WTC11 (cell line): ENCODE measurements around the gene LIN28A. TPM values are rescaled to one million over a fixed set of nuclear protein-coding genes. Genes with fewer than 3 reads are reported as not detected.

ENCODE experiments used
- ATAC-seq: fragments of 200-7000 bp; cut with Tn5 transposase; 2 replicates; pipeline ENCODE4 v1.10.0; 2021; ENCODE audit warnings: mild to moderate bottlenecking, moderate library complexity
- CTCF ChIA-PET: fragments of 300-600 bp; sonication (Branson Sonifier 250); formaldehyde crosslinking; loops from one replicate; lab custom pipeline; 2021; ENCODE audit warnings: antibody characterized with exemption; lab: Charles Lee
- POLR2A ChIA-PET: fragments of 350-600 bp; sonication (Branson Sonifier 250); formaldehyde crosslinking; loops from one replicate; lab custom pipeline; 2021; ENCODE audit warnings: antibody characterized with exemption; lab: Charles Lee
- DNase-seq: peaks from one replicate; pipeline ENCODE4 v3.0.0; 2021; ENCODE audit warnings: low spot score
- H3K27ac Mint-ChIP-seq: 2 replicates; pipeline ENCODE4 v1.8.0; 2021; ENCODE audit warnings: mixed read lengths
- H3K27me3 Mint-ChIP-seq: 2 replicates; pipeline ENCODE4 v1.8.0; 2021; ENCODE audit warnings: low read depth, mild to moderate bottlenecking, moderate library complexity, mixed read lengths
- H3K36me3 Mint-ChIP-seq: 2 replicates; pipeline ENCODE4 v1.8.0; 2021; ENCODE audit warnings: mixed read lengths
- H3K4me1 Mint-ChIP-seq: 2 replicates; pipeline ENCODE4 v1.8.0; 2022; ENCODE audit warnings: mixed read lengths
- H3K4me3 Mint-ChIP-seq: 2 replicates; pipeline ENCODE4 v1.8.0; 2021; ENCODE audit warnings: mild to moderate bottlenecking, moderate library complexity, mixed read lengths
- H3K9me3 Mint-ChIP-seq: 2 replicates; pipeline ENCODE4 v1.8.0; 2021; ENCODE audit warnings: mixed read lengths
- AR ChIP-seq: fragments of 250-450 bp; sonication (Bioruptor Pico); IDR thresholded peaks from 2 replicates; pipeline ENCODE4 v1.9.0; 2021; ENCODE audit warnings: mild to moderate bottlenecking
- CDX4 ChIP-seq: fragments of 250-450 bp; sonication (Bioruptor Pico); IDR thresholded peaks from 2 replicates; pipeline ENCODE4 v1.9.0; 2021; ENCODE audit warnings: moderate library complexity, mild to moderate bottlenecking, inconsistent platforms, borderline replicate concordance
- CREB1 ChIP-seq: sonication (generic); formaldehyde crosslinking; IDR thresholded peaks from 2 replicates; pipeline ENCODE4 v1.8.0; 2023; ENCODE audit warnings: mild to moderate bottlenecking, missing genetic modification reagents
- E2F4 ChIP-seq: sonication (generic); formaldehyde crosslinking; IDR thresholded peaks from 2 replicates; pipeline ENCODE4 v1.8.1; 2022; ENCODE audit warnings: low read depth, mild to moderate bottlenecking, moderate library complexity, missing genetic modification reagents, borderline replicate concordance
- E2F5 ChIP-seq: sonication (generic); formaldehyde crosslinking; IDR thresholded peaks from 2 replicates; pipeline ENCODE4 v1.8.1; 2022; ENCODE audit warnings: mild to moderate bottlenecking, moderate library complexity, missing genetic modification reagents
- ERG ChIP-seq: fragments of 250-450 bp; sonication (Bioruptor Pico); IDR thresholded peaks from 2 replicates; pipeline ENCODE4 v1.8.0; 2021; ENCODE audit warnings: mild to moderate bottlenecking
- FOXP1 ChIP-seq: sonication (generic); formaldehyde crosslinking; IDR thresholded peaks from 2 replicates; pipeline ENCODE4 v1.8.0; 2022; ENCODE audit warnings: missing genetic modification reagents, mild to moderate bottlenecking, moderate library complexity, borderline replicate concordance
- MAX ChIP-seq: sonication (generic); formaldehyde crosslinking; IDR thresholded peaks from 2 replicates; pipeline ENCODE4 v1.8.0; 2022; ENCODE audit warnings: mild to moderate bottlenecking, missing genetic modification reagents
- MXD4 ChIP-seq: fragments of 250-450 bp; sonication (Bioruptor Pico); IDR thresholded peaks from 2 replicates; pipeline ENCODE4 v1.8.0; 2021; ENCODE audit warnings: mild to moderate bottlenecking, moderate library complexity, borderline replicate concordance
- MYBL2 ChIP-seq: sonication (generic); formaldehyde crosslinking; IDR thresholded peaks from 2 replicates; pipeline ENCODE4 v1.8.1; 2023; ENCODE audit warnings: mild to moderate bottlenecking, moderate library complexity, missing genetic modification reagents
- NFATC4 ChIP-seq: fragments of 250-450 bp; sonication (Bioruptor Pico); IDR thresholded peaks from 2 replicates; pipeline ENCODE4 v1.9.0; 2021; ENCODE audit warnings: mild to moderate bottlenecking
- NFE2L1 ChIP-seq: sonication (generic); formaldehyde crosslinking; IDR thresholded peaks from 2 replicates; pipeline ENCODE4 v1.8.1; 2023; ENCODE audit warnings: missing genetic modification reagents
- NFYB ChIP-seq: sonication (generic); formaldehyde crosslinking; conservative IDR thresholded peaks from 2 replicates; pipeline ENCODE4 v1.8.0; 2022; ENCODE audit warnings: low read depth, missing genetic modification reagents
- SP1 ChIP-seq: sonication (generic); formaldehyde crosslinking; conservative IDR thresholded peaks from 2 replicates; pipeline ENCODE4 v1.8.1; 2022; ENCODE audit warnings: missing genetic modification reagents
- TP53 ChIP-seq: sonication (generic); formaldehyde crosslinking; IDR thresholded peaks from 2 replicates; pipeline ENCODE4 v1.8.1; 2023; ENCODE audit warnings: mild to moderate bottlenecking, missing genetic modification reagents
- ZMAT4 ChIP-seq: fragments of 250-450 bp; sonication (Bioruptor Pico); IDR thresholded peaks from 2 replicates; pipeline ENCODE4 v1.9.0; 2021; ENCODE audit warnings: mild to moderate bottlenecking
- ZNF671 ChIP-seq: fragments of 250-450 bp; sonication (Bioruptor Pico); IDR thresholded peaks from 2 replicates; pipeline ENCODE4 v1.8.0; 2021; ENCODE audit warnings: mild to moderate bottlenecking
- total RNA-seq: library from RNA; stranded (reverse); gene quantifications from 3 replicates; pipeline ENCODE4 v1.2.3, GENCODE V29; 2021
- TF ChIP-seq, protein P1 (sequence below): sonication (generic); formaldehyde crosslinking; IDR thresholded peaks from 2 replicates; pipeline ENCODE4 v1.8.0; 2022; ENCODE audit warnings: mild to moderate bottlenecking, missing genetic modification reagents
- TF ChIP-seq, protein P2 (sequence below): sonication (generic); formaldehyde crosslinking; IDR thresholded peaks from 2 replicates; pipeline ENCODE4 v1.8.0; 2023; ENCODE audit warnings: missing genetic modification reagents, mild to moderate bottlenecking, borderline replicate concordance
- TF ChIP-seq, protein P3 (sequence below): fragments of 250-450 bp; sonication (Bioruptor Pico); IDR thresholded peaks from 2 replicates; pipeline ENCODE4 v2.1.2; 2022; ENCODE audit warnings: mild to moderate bottlenecking, moderate library complexity

LIN28A gene
- total RNA-seq, 1 experiment from 2014 or later = 1,251 TPM

DNA sequence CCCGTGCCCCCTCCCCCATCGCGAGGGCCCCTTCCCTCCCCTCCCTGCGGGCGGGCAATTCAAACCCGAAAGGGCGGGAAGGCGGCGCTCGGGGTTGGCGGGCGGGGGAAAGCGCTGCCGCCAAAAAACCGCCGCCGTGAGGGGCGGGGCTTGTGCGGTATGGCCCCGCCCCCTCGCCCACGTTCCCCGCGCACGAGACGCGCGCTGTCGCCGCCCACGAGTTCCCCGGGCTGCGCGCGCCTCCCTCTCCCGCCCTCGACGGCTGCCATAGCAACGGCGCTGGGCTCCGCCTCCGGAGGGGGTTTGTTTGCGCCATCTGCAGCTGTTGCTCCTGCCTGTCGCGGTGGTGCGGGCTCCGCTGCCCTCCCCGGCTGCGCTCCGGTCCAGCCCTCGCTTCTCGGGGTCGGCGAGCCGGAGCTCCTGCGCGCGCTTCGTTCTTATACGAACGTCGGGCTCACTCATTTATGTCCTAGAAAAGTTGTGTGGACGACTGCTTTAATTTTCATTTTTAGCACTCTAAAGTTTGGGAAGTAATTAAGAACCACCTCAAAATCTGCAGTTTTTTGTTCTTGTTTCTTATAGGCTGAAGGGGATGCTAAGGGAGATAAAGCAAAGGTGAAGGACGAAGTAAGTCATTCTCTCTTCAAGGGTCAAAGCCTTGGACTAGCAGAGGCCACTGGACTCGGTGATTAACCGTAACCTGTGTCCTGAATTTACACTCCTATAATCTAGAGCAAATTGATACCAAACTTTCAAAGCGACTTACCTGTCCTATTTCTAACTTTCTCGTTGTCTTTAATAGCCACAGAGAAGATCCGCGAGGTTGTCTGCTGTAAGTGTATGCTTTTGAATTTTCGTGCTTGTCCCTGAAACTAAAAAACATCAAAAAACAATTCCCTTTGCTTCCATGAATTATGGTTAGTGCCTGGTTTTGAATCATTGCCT lies 62.6 kb downstream of the LIN28A start:
- ATAC-seq (peak; percentile 59), DNase-seq (peak; percentile 96)
- Mint-ChIP-seq H3K9me3 (no peaks in the 10 kb centered on the region), H3K27ac (peak overlapping the region; percentile 86), H3K36me3 (peaks cover 55% of the 10 kb centered on the region), H3K4me1 (peaks cover 31% of the 10 kb centered on the region), H3K27me3 (no peaks in the 10 kb centered on the region; the same call in 1 of the 2 replicates), H3K4me3 (peak overlapping the region; percentile 89)
- POLR2A ChIA-PET = interaction anchor here (0.6 to 3.8 kb wide), 4 partner anchors 28 to 193 kb away, joined by 3 to 22 read pairs (median 11); partner anchors contain the start of genes LIN28A and SH3BGRL3
- CTCF ChIA-PET = interaction anchor here (1.0 to 3.8 kb wide), 4 partner anchors 9 to 56 kb away, joined by 3 to 33 read pairs (median 12); partner anchors contain the start of gene RPS6KA1
- TF ChIP-seq ZNF671 (CRISPR knock-in tag) (0 out of 2 replicates have a peak, but pooled peaks have one; percentile 44), ERG (CRISPR knock-in tag) (no peak), CDX4 (no peak), AR (CRISPR knock-in tag) (no peak), MAX (CRISPR knock-in tag) (peak; percentile 77), FOXP1 (CRISPR knock-in tag) (no peak), ZMAT4 (CRISPR knock-in tag) (no peak), MXD4 (no peak), CREB1 (CRISPR knock-in tag) (no peak), NFYB (CRISPR knock-in tag) (no peak), NFE2L1 (no peak), E2F5 (CRISPR knock-in tag) (peak; percentile 95), TP53 (CRISPR knock-in tag) (no peak), NFATC4 (CRISPR knock-in tag) (peak; percentile 18; the same call in 1 of the 2 replicates), SP1 (CRISPR knock-in tag) (peak; percentile 81), MYBL2 (CRISPR knock-in tag) (peak; percentile 54; the same call in 1 of the 2 replicates), E2F4 (CRISPR knock-in tag) (peak; percentile 56; the same call in 1 of the 2 replicates)
- TF ChIP-seq, protein P1, sequence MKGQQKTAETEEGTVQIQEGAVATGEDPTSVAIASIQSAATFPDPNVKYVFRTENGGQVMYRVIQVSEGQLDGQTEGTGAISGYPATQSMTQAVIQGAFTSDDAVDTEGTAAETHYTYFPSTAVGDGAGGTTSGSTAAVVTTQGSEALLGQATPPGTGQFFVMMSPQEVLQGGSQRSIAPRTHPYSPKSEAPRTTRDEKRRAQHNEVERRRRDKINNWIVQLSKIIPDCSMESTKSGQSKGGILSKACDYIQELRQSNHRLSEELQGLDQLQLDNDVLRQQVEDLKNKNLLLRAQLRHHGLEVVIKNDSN (CRISPR knock-in tag) = peak; percentile 39; the same call in 1 of the 2 replicates
- TF ChIP-seq, protein P2, sequence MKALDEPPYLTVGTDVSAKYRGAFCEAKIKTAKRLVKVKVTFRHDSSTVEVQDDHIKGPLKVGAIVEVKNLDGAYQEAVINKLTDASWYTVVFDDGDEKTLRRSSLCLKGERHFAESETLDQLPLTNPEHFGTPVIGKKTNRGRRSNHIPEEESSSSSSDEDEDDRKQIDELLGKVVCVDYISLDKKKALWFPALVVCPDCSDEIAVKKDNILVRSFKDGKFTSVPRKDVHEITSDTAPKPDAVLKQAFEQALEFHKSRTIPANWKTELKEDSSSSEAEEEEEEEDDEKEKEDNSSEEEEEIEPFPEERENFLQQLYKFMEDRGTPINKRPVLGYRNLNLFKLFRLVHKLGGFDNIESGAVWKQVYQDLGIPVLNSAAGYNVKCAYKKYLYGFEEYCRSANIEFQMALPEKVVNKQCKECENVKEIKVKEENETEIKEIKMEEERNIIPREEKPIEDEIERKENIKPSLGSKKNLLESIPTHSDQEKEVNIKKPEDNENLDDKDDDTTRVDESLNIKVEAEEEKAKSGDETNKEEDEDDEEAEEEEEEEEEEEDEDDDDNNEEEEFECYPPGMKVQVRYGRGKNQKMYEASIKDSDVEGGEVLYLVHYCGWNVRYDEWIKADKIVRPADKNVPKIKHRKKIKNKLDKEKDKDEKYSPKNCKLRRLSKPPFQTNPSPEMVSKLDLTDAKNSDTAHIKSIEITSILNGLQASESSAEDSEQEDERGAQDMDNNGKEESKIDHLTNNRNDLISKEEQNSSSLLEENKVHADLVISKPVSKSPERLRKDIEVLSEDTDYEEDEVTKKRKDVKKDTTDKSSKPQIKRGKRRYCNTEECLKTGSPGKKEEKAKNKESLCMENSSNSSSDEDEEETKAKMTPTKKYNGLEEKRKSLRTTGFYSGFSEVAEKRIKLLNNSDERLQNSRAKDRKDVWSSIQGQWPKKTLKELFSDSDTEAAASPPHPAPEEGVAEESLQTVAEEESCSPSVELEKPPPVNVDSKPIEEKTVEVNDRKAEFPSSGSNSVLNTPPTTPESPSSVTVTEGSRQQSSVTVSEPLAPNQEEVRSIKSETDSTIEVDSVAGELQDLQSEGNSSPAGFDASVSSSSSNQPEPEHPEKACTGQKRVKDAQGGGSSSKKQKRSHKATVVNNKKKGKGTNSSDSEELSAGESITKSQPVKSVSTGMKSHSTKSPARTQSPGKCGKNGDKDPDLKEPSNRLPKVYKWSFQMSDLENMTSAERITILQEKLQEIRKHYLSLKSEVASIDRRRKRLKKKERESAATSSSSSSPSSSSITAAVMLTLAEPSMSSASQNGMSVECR (CRISPR knock-in tag) = peak; percentile 55; the same call in 1 of the 2 replicates
- TF ChIP-seq, protein P3, sequence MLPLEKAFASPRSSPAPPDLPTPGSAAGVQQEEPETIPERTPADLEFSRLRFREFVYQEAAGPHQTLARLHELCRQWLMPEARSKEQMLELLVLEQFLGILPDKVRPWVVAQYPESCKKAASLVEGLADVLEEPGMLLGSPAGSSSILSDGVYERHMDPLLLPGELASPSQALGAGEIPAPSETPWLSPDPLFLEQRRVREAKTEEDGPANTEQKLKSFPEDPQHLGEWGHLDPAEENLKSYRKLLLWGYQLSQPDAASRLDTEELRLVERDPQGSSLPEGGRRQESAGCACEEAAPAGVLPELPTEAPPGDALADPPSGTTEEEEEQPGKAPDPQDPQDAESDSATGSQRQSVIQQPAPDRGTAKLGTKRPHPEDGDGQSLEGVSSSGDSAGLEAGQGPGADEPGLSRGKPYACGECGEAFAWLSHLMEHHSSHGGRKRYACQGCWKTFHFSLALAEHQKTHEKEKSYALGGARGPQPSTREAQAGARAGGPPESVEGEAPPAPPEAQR = no peak
